HG03460 (cell line): ENCODE results near the gene C3orf20.

Experiments
- ATAC-seq: cut with Tn5 transposase; IDR thresholded peaks from one replicate; pipeline ENCODE4 v1.9.1; 2021; ENCODE audit not compliant: unreplicated experiment

The C3orf20 gene

GRCh38 chr3:14772533-14773138, 97.7 kb downstream of the C3orf20 start:
- no peak for ATAC-seq

- ATAC-seq = no peak
Measured at GRCh38 chr3:14773281-14773680, 98.3 kb downstream of the C3orf20 start.

DNA sequence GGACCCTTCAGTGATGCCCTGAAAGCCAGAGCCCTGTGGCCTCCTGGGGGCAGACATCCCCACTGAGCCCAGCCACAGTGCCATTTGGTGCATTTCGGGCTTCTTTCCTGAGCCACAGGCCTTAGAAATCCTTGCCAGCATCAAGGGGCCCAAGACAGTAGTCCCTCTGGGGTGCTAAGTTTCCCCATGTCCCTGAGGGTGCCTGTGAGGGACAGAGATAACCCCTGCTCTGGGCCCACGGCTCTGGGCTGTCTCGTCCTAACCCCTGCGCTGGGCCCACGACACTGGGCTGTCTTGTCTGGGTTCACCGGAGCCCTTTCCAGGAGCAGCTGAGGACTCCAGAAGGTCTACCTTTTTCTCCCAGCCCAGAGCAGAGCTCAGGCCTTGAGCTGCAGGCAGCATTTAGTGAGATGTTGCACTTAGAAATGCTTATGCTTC, 98.8 kb downstream of the C3orf20 start:
- ATAC-seq = no peak

- no peak for ATAC-seq
Measured at GRCh38 chr3:14774431-14774830, 99.5 kb downstream of the C3orf20 start.

GRCh38 chr3:14775011-14775410, 100.1 kb downstream of the C3orf20 start:
- no peak for ATAC-seq

DNA sequence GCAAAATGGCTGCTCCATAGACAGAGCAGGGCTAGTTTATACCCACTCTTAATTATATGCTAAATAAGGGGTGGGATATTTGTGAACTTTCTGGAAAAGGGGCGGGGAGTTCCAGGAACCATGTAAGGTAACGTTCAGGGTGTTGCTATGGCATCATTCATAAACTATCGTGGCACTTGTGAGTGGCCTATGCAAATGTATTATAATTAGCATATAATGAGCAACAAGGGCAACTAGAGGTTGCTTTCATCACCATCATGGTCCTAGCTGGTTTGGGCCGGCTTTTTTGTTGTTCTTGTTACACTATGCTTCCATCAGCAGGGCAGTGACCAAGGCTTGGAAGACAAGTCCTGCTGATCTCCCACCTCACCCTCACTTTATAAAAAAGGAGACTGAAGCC, 100.6 kb downstream of the C3orf20 start:
- ATAC-seq = no peak

GRCh38 chr3:14779069-14779685, 104.2 kb downstream of the C3orf20 start:
- ATAC-seq = no peak

- no peak for ATAC-seq
Measured at GRCh38 chr3:14780927-14781507, 106.1 kb downstream of the C3orf20 start.

GRCh38 chr3:14783480-14784086, 108.6 kb downstream of the C3orf20 start:
- ATAC-seq = no peak

GRCh38 chr3:14784087-14784681, 109.2 kb downstream of the C3orf20 start:
- no peak for ATAC-seq

DNA sequence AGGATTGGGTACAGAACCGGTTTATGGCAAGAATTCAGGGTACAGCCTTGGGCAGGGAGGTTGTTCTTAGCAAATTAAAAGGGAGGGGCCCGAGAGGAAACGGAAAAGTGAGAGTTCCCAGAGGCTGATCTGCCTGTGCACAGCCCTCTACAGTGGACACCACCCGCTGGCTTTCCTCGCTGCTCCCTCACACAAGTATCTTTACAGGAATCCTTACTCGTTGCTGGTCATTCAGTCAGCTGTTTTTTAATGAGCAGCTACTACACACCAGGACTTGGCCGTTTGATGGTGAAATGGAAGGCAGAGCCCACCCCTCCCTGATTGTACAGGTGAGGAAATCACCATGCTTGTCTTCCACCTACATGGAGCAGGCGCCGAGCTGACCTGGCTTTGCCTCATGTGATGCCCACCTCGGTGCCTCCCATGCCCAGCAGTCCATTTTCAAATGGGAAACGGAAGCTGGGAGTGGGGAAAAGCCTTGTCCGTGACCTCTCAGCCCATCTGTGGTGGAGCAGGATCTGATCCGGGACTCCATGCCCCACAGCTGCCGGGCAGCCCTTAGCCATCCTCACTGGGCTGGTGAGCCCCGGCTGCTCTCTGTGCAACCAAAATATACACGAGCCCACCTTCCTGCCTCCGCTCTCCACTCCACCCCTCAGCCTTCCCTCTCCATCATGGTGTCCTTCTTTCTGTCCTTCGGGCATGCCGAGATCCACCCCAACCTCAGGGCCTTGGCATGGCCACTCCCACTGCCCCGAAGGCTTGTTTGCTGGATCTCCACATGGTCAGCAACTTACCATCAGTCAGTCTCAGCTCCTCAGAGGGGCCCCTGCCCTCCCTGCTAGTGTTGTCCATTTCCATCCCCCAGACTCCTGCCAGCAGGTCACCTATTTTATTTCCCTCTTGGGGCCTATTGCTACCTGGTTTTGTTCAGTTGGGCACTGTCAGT, 110.5 kb downstream of the C3orf20 start:
- no peak for ATAC-seq

DNA sequence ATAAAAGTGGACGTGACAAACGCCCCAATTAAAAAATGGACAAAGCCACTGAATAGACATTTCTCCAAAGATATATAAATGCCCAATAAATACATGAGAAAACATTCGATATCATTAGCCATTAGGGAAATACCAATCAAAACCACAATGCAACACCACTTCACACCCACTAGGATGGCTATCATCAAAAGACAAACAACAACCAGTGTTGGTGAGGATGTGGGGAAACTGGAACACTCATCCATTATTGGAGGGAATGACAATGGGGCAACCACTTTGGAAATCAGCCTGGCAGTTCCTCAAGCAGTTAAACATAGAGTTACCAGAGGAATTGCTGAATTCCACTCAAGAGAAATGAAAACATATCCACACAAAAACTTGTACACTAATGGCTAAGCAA, 111.4 kb downstream of the C3orf20 start:
- no peak for ATAC-seq

DNA sequence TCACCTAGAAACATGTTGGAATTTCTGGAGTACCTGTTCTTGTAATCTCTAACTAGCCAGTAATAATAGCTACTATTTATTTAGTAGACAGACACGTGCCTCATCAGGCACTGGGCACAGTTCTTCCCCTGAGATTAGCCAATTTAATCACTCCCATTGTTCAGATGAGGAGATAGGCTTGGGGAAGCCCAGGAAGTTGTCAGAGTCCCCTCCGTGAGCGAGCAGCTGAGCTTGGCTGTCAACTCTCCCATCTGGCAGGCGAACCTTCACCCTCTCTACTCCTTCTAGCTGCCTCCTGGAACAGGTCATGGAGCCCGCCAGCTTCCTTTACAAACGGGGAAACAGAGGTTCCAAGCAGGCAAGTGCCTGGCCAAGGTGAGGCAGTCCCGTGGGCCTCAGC, 112.7 kb downstream of the C3orf20 start:
- no peak for ATAC-seq

GRCh38 chr3:14788644-14789043, 113.7 kb downstream of the C3orf20 start:
- no peak for ATAC-seq

DNA sequence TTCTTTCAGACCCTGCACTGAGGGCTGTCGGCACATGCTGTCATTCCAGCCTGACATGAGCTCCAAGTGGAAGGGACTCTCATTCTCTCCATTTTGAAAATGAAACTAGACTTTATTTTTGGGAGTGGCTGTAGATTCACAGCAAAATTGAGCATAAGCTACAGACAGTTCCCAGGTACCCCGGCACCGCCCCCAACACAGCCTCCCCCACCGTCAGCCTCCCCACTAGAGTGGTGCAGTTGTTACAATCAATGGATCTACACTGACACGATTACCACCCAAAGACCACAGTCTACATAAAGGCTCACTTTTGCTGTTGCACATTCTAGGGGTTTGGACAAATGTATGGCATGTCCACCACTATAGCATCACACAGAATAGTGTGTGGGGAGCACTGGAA, 114.3 kb downstream of the C3orf20 start:
- no peak for ATAC-seq

GRCh38 chr3:14789640-14790285, 114.8 kb downstream of the C3orf20 start:
- ATAC-seq = no peak

DNA sequence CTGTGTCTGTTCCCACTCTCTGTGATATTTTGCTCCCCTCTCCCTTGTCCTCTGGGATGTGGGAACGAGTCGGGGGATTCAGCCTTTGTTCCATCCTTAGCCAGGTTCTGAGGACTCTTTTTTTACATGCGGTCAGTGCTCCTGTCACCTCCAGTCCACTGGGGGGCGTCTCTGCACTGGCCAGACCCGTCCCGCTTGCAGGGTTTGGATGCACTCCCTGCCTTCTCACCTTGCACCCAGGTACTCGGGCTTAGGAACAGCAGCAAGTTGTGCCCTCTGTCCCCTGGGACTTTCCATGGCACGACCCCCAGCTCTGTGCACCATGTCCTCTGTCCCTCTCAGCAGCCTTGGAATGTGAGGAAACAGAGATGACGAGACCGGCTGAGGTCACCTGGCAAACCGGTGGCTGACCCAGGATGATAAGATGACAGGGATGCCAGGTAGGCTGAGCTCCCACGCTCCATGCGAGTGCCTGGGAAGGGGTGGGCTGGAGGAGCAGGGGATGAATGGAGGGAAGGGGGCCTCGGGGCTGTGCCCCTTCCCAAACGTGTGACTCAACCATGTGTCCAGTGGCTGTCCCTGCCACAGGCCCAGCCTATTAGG, 116.5 kb downstream of the C3orf20 start:
- no peak for ATAC-seq

- ATAC-seq = no peak
Measured at GRCh38 chr3:14792691-14793121, 117.8 kb downstream of the C3orf20 start.

DNA sequence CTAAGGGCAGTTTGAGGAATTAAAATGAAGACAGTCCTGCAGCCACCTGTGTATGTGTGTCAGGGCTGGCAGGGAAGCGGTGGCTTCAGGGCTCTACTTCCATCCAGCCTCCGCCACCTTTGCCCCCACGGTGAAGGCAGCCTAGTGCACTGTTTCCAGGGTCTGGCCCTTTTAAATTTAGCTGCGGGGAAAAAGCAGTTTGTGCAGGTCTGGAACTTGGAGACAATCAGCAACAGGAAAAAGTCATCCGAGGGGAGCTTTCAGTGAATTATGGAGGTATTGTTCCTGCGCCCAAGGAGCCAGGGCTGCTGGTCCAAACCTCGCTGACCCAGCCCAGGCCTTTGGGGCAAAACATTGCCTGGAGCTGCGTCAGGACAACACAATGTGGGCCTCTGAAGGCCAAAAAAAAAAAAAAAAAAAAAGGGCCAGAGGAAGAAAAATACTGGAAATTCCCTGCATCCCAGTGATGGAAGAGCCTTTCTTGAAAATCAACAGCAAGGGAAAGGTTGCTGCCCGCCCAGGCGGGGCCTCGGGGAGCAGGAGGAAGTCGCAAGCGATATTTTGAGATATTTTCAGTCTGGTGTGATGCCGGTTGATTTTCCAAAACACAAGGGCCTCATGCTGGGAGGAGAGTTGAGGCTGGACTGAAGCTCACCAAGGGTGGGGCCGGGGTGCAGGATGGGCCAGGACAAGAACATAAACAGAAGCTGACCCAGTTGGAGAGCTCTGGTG, 118.4 kb downstream of the C3orf20 start:
- no peak for ATAC-seq
